GM18861 (cell line): ENCODE results near the gene ZNF860.

Source experiments
- ATAC-seq: cut with Tn5 transposase; IDR thresholded peaks from one replicate; pipeline ENCODE4 v1.9.1; 2021; ENCODE audit not compliant: unreplicated experiment

The ZNF860 gene

GRCh38 chr3:31981206-31982181 lies at the start of gene ZNF860, which contains the start of gene OSBPL10:
Gene ZNF860, plus strand, starts transcription at chr3:31981750. Its CDS starts 7,330 bp downstream, at chr3:31989080.
Gene OSBPL10, minus strand, starts transcription at chr3:31981262. Its CDS starts 83 bp downstream, at chr3:31981179.
- no peak for ATAC-seq

GRCh38 chr3:31932990-31933389 lies 48.6 kb upstream of the ZNF860 start:
- no peak for ATAC-seq

- ATAC-seq = no peak
Measured at GRCh38 chr3:31934018-31934417, 47.5 kb upstream of the ZNF860 start.

DNA sequence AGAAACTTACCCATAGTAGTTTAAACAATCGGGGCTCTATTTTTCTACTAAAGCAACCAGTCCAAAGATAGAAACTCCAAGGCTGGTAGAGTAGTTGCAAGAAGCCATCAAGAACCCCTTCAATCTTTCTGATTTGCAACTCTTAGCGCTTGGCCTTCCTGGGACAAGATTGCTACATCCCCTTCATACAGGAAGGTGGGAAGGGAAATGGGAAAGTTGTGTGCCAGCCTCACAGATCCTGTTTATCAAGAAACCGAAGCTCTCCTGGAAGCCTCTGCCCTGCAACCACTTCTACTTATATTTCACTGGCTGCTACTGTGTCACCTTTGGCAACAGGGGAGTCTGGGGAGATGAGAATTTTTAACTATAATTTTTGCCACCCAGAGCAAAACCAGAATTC lies 46.7 kb upstream of the ZNF860 start:
- ATAC-seq = no peak

DNA sequence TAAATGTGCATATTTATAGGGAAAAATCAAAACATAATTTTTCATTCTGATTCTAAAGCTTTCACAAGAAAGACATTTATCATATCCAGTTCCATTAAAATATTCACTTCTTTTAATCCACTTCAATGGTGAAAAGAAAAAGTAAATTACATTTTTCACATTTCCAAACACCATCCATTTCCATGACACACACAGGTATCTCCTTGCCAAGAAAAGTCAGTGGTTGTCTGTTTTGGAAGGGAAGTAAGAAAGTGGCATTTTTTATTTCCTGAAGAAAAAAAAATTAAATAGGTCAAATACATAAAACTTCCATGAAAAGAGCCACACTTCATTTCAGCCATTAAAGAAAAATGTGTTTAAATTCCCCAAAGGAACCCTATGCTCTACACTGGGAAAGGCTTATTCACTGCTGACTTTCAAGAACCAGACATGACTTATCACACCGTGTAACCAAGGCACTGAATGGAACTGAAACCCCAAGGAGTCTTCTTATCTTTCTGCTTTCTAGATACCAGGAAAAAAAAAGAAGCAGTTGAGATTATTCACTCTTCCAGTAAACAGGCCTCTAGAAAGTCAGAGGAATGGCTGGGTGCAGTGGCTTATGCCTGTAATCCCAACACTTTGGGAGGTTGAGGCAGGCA lies 45.0 kb upstream of the ZNF860 start:
- no peak for ATAC-seq

DNA sequence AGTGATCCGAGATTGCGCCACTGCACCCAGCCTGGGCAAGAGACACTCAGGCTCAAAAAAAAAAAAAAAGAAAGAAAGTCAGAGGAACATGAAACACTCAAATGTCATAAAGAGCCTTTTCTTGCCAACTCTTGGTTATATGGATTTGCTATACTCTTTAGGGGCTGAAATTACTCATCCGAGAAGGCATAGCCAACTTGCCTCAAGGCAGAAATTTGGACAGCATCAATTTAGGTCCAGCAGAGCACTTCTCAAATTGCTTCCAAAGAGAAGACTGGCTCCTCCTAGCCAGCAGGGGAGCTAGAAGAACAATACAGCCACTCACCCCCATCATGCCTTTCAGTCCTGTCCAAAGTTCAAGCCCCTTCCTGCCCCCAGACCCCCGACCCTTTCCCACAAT lies 44.3 kb upstream of the ZNF860 start:
- no peak for ATAC-seq

- ATAC-seq = no peak
Measured at GRCh38 chr3:31942446-31942845, 39.1 kb upstream of the ZNF860 start.

DNA sequence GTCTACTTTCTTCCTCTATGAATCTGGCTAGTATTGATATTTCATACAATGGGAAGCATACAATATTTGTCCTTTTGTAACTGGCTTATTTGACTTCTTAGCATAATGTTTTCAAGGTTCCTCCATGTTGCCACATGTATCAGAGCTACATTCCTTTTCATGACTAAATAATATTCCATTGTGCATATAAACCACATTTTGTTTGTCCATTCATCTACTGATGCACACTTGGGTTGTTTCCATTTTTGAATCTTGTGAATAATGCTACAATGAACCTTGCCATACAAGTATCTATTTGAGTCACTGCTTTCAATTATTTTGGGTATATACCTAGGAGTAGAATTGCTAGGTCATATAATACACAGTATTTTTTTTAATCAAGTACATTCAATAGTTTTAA lies 38.5 kb upstream of the ZNF860 start:
- no peak for ATAC-seq

DNA sequence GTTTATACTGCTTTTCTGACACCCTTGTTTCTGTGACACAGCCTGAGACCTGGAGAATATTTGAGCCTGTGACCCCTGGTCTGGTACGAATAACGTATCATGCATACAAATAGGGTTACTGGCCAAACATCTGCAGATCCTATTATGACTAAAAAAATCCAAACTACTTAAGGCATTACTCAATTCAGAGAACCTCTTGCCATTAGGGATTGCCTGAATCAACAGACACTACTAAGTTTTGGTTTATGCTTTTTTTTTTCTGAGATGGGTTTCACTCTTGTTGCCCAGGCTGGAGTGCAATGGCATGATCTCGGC lies 35.9 kb upstream of the ZNF860 start:
- no peak for ATAC-seq

DNA sequence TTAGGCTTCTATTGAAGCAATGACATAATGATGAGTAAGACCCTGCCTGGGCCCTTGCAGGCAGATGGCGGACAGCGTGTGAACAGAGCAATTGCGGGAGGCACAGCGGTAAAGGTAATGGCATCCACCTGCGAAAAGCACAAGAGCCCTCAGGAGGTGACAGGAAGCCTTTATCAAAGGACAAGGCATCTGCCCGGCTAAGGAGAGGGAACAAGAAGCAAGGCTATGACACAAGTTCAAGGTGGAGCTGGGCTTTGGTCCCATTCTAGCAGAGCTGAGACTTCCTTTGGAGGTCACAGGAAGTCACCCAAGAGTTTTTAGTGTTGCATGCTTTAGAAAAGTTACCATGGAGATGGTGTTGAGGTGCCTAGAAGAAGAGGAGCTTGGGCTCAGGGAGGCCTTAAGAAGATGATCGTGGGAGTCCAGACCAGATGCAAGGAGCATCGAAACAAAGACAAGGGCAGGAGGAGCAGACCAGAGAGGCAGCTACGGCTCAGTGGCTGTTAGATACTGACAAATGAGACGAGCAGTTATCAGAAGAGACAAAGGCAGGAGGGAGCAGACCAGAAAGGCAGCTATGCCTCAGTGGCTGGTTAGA lies 35.0 kb upstream of the ZNF860 start:
- ATAC-seq = peak; percentile 46

DNA sequence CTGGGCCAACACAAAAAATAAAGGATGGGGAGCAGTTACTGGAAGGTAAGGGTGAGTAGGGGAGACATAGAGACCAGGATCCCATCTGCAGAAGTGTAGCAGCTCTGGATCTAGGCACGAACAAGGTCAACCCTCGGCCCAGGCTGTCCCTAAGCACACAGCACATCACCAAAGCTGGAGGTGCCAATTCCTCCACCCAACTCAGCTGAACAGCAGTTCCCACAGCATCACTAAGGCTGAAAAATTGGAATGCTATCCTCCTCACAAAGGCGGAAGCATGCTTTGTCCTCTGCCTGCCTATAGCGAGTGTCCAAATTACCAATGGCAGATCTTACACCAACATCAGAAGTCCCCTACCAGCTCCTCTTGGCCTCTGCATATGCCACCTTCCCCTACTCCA lies 34.4 kb upstream of the ZNF860 start:
- no peak for ATAC-seq

DNA sequence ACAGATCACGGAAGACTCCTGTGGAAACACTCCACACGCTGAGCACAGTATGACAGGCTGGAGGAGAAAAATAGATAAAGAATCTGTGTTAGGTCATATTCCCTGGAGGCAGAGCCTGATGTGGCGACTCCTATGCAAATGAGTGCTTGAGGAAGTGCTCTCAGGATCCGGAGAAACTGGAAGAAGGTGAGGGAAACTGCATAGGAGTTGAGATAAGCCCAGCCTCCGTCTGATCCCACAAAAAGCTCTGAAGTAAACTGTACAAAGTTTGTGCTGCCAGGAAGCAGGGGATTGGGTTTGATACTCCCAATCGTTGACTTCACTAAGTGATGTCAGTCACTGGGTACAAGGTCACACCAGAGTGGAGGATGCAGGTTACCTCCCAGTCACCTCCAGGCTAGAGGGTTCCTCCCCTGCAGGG lies 33.9 kb upstream of the ZNF860 start:
- ATAC-seq = no peak

DNA sequence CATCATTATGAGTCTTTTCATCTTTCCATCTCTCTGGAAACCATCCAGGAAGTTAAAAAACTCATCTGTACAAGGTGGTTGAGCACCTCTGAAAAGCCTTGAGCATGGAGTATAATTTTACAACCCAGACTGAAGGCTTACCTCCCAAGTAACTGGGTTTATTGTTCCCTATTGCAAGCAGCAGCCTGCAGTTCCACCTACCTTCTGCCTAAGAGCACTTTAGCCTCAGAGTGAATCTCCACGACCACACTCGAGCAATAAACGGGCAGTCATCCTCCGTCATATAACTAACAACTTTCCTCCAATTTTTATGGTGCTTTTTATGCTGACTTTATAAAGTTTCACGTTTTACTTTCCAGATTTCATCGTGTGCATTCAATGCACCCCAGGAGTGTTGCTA lies 33.3 kb upstream of the ZNF860 start:
- ATAC-seq = no peak

GRCh38 chr3:31952205-31952604 lies 29.3 kb upstream of the ZNF860 start:
- peak; percentile 88 for ATAC-seq

DNA sequence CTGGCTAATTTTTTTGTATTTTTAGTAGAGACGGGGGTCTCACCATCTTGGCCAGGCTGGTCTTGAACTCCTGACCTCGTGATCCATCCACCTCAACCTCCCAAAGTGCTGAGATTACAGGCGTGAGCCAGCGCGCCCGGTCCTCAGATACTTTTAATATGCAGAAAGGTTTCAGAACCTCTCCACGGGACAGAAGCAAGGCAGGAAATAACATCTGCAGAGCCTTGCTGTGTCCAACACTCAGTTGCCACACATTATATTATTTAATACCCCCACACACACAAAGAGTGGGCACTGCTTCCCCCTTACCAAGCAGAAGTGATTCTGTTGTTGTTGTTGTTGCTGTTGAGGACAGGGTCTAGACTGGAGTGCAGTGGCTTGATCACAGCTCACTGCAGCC lies 28.5 kb upstream of the ZNF860 start:
- ATAC-seq = no peak

GRCh38 chr3:31953636-31954035 lies 27.9 kb upstream of the ZNF860 start:
- no peak for ATAC-seq

- ATAC-seq = no peak
Measured at GRCh38 chr3:31955581-31955980, 26.0 kb upstream of the ZNF860 start.

DNA sequence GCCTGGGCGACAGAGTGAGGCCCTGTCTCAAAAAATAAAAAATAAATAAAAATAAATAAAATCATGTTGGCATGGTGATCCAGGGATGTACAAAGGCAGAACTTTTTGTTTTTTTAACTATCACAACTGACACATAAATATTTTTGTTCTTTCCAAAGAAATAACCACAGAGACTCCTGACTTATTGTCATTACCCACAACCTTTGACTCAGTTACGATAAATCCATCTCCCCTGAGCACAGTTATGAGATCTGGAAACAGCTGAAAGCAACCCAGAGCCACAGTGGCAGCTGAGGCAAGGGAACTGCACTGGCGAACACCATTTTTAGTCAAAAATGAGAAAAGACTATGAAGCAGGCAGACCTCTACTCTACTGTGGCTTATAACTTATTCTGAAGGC lies 24.4 kb upstream of the ZNF860 start:
- no peak for ATAC-seq

DNA sequence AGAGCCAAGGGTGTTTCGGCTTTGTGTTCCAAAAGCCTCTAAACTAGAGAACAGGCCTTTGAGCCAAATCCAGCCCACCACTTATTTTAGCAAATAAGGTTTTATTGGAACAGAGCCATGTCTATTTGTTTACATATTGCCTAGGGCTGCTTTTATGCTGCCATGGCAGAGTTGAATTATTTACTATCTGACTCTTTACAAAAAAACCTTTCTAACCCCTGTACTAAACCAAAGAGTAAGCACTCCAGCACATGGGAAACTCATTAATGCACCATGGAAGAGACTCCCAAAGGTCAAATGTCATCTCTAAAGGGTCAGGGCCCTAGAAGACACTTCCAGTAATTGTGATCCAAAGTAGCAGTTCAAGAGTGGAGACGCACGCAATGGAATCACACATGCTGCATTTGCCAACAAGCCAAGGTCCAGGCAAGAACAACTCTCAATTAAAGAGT lies 22.8 kb upstream of the ZNF860 start:
- ATAC-seq = no peak

- no peak for ATAC-seq
Measured at GRCh38 chr3:31959251-31959650, 22.3 kb upstream of the ZNF860 start.

GRCh38 chr3:31959951-31960792 lies 21.4 kb upstream of the ZNF860 start:
- peak; percentile 22 for ATAC-seq
